ENCODE data around the gene CSH2.
A peak's percentile ranks its signal among the peaks of the same experiment; 100 is the strongest.
"Not testable (repeated sequence)": the region's sequence is repeated elsewhere in the genome, so short reads cannot be mapped to it uniquely, and the experiment has no call there.

CSH2 gene

DNA sequence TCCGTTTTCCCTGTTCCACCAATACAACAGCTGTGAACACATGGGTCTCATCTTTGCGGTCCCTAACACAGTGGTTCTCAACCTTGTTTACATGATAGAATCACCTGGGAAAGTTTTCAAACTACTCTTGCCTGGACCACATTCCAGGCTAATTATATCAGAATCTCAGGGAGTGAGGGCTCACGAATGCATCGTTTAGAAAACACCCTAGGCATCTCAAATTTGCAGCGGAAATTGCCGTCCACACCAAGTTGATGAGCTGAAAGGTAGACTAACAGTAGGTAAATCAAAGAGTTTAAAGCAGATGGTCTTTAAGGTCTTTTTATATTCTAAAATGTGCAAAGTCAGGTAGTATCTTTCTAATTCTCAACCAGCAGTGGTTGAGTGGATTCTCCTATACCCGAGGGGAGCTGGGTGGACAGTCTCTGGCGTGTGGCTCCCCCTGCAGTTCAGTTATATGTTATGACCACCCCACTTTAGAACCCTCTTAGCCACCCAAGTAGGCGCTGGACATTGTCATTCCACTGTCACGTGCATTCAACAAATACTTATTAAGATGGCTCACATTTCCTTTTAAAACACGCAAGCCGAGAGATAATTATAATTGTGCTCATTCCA, 33.8 kb upstream of the CSH2 start:
- peak; percentile 9; the same call in 1 of the 2 replicates for TF ChIP-seq RAD21 (IDR thresholded peaks at IDR 0.05; ENCODE audit: low read depth)

- TF ChIP-seq RAD21 (IDR thresholded peaks at IDR 0.05; ENCODE audit: low read depth): 0 out of 2 replicates have a peak, but pooled peaks have one; percentile 15
These were observed 30.3 kb upstream of the CSH2 start for GRCh38 chr17:63903787-63904201.

- TF ChIP-seq TAF1 (IDR thresholded peaks at IDR 0.05; ENCODE audit: low read depth); CREB1 (IDR thresholded peaks at IDR 0.05; ENCODE audit: low read depth); CEBPB (IDR thresholded peaks at IDR 0.05): not testable (repeated sequence)
These were observed 23.3 kb upstream of the CSH2 start, which contains the start of gene CSH1 for GRCh38 chr17:63896524-63897354. TSS of gene CSH1 (minus strand) at chr17:63896574. CDS start at chr17:63896511, 63 bp downstream.

GRCh38 chr17:63892316-63893037, 19.0 kb upstream of the CSH2 start:
- TF ChIP-seq RAD21 (IDR thresholded peaks at IDR 0.05; ENCODE audit: low read depth): peak; percentile 11; the same call in 1 of the 2 replicates

DNA sequence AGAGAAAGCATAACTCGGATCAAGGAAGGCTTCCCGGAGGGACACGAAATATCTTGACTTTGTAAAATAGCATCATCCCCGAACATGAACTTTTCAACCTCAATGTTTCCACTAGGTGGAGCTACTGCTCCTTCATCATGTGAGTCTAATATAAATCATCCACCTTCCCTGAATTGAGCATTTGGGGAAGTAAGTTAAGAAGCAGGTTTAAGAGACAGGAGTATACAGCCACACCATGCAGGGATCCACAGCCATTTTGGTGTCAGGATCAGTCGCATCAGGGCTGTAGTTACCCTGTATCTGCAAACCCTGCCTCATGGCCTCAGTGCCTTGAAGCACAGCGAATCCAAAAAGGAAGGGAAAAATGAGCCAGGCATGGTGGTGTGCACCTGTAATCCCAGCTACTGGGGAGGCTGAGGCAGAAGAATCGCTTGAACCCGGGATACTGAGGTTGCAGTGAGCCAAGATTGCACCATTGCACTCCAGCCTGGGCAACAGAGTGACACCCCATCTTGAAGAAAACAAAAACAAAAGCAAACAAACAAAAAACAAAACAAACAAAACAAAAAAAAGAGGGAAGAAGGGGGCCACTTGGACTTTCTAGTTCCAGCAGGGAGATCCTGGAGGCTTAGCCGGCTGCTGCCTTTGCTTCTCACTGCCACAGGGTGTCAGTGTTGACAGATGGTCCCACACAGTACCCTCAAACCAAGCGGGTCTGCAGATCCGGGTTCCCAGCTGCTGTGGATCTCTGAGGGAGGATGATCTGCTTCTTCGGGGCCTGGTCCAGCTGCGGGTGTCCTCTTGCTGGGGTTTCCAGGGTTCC, 15.8 kb upstream of the CSH2 start:
- TF ChIP-seq RAD21 (IDR thresholded peaks at IDR 0.05; ENCODE audit: low read depth): peak; percentile 13; the same call in 1 of the 2 replicates

GRCh38 chr17:63881935-63882601, 8.6 kb upstream of the CSH2 start, which contains the start of gene GH2:
TSS of gene GH2 (minus strand) at chr17:63881944. CDS start at chr17:63881801, 143 bp downstream.
- TF ChIP-seq CREB1 (IDR thresholded peaks at IDR 0.05; ENCODE audit: low read depth): no peak
- TF ChIP-seq REST (IDR thresholded peaks at IDR 0.05; ENCODE audit: low read depth): no peak
- TF ChIP-seq USF1 (IDR thresholded peaks at IDR 0.05): peak; percentile 51; the same call in 1 of the 2 replicates
- TF ChIP-seq TEAD4 (IDR thresholded peaks at IDR 0.05): no peak
- no peak for TF ChIP-seq EP300 (IDR thresholded peaks at IDR 0.05; ENCODE audit: borderline replicate concordance)
- TF ChIP-seq RAD21 (IDR thresholded peaks at IDR 0.05; ENCODE audit: low read depth): peak; percentile 11; the same call in 1 of the 2 replicates
- TF ChIP-seq EGR1 (IDR thresholded peaks at IDR 0.05): no peak
- TF ChIP-seq NFIC (IDR thresholded peaks at IDR 0.05): no peak
- TF ChIP-seq ZBTB7A (IDR thresholded peaks at IDR 0.05; ENCODE audit: low read depth): no peak
- TF ChIP-seq, protein P1, sequence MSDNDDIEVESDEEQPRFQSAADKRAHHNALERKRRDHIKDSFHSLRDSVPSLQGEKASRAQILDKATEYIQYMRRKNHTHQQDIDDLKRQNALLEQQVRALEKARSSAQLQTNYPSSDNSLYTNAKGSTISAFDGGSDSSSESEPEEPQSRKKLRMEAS (IDR thresholded peaks at IDR 0.05): no peak
- TF ChIP-seq CEBPB (IDR thresholded peaks at IDR 0.05): no peak

DNA sequence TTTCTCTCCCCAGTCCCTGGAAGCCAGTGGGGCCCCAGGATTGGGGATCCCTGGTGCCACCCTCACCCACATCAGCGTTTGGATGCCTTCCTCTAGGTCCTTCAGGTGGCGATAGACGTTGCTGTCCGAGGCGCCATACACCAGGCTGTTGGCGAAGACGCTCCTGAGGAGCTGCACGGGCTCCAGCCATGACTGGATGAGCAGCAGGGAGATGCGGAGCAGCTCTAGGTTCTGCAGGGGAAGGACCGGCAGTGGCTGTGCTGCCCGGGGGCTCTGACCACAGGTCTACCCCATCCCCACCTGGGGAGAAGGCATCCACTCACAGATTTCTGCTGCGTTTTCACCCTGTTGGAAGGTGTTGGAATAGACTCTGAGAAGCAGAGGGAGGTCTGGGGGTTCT, 7.2 kb upstream of the CSH2 start:
- no peak for TF ChIP-seq TEAD4 (IDR thresholded peaks at IDR 0.05)
- no peak for TF ChIP-seq REST (IDR thresholded peaks at IDR 0.05; ENCODE audit: low read depth)
- no peak for TF ChIP-seq RAD21 (IDR thresholded peaks at IDR 0.05; ENCODE audit: low read depth)
- TF ChIP-seq FOXM1 (IDR thresholded peaks at IDR 0.05; ENCODE audit: borderline replicate concordance, low read depth): no peak
